GM15510 (cell line): ENCODE data around the gene KLHDC1.

Experiments
- POLR2A ChIP-seq: IDR thresholded peaks from 3 replicates; pipeline ENCODE4 v1.6.1; 2011; ENCODE audit warnings: borderline replicate concordance; ENCODE audit not compliant: insufficient read length; ENCODE audit errors: extremely low read depth

Gene KLHDC1

GRCh38 chr14:49769581-49770211, 76.8 kb downstream of the KLHDC1 start:
- no peak for TF ChIP-seq POLR2A

DNA sequence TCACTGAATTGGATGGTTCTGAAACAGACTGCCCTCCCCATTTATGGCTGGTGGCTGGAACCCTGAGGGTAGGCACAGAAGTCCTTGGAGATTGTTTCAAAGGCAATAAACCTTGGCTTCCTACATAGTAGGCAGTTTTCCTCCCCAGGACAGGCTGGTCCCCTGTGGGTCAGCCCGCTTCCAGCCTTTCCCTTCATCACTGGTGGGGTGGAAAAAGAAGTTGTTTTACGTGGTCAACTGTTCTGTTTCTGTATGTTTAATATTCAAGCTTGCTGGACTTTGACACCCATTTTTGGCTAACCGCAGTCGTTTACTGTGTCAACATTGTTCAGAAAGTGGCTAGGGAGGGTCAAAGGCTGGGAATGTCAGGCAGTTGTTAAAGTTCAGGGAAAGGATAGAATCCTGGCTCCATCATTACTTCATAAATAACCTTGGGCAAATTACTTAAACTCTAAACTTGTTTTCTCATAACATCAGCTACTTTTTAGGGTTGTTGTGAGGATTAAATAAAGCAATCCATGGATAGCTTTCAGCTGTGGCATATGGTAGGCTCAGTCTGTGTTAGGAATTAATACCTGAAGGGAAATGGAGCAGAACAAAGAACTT, 77.4 kb downstream of the KLHDC1 start:
- no peak for TF ChIP-seq POLR2A

DNA sequence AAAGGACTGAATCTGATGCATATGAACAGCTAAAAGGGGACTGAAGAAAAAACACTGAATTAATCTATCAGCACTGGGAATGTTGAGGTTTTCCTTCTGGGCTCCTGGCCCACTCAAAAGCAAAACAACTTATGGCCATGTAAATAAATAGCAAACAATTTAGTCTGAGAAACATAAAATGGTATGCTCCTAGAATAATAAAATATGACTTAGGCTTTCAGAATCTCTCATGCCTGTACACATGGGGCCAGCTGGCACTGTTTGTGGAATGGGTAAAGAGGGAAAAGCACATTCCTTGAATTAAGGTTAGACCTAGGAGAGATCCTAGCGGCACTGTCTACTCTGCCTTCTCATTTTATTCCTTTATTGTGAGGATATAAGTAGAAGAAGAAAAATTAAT, 81.2 kb downstream of the KLHDC1 start:
- TF ChIP-seq POLR2A = no peak

- TF ChIP-seq POLR2A = no peak
These were observed 85.5 kb downstream of the KLHDC1 start for GRCh38 chr14:49778421-49778820.

DNA sequence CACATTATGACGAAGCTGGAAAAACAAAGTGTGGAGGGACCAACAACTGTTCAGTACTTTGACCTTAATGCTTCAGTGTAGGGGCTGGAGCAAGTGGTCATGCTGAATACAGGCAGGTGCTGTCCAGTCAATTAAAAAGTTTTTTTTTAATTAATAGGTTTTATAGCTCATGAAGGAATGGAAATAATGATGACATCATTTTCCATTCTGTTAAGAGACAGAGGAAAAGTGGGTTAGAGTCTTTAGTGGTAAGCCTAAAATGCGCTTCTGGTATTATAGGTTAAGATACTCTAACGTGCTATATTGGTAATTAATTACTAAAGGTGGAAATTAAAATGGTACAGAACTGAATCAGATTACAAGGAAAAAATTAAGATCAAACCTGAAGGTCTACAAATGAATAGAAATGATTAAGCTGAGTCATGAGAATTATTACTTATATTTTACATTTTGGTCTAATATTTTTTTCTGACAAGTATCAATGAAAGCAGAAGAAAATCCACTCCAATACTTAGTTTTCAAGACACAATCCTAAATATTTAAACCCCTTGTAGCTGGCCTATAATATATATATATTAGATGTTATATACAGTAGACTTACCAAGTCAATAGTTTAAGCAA, 90.6 kb downstream of the KLHDC1 start:
- TF ChIP-seq POLR2A = no peak

GRCh38 chr14:49786315-49786714, 93.4 kb downstream of the KLHDC1 start:
- no peak for TF ChIP-seq POLR2A

DNA sequence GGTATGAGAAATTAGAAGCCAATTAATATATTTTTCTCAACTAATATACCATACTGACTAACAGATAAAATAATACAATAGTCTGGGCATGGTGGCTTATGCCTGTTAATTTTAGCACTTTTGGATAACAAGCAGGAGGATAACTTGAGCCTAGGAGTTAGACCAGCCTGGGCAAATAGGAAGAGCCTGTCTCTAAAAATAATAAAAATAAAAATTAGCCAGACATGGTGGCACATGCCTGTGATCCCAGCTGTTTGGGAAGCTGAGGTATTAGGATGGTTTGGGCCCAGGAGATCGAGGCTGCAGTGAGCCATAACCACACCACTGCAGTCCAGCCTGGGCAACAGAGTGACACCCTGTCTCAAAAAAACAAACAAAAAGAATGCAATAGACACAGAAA, 99.7 kb downstream of the KLHDC1 start:
- no peak for TF ChIP-seq POLR2A

GRCh38 chr14:49796025-49796424, 103.1 kb downstream of the KLHDC1 start:
- TF ChIP-seq POLR2A = no peak
